AG08395 (cell line): ENCODE data around the gene SUPT7L.
A peak's percentile ranks its signal among the peaks of the same experiment; 100 is the strongest.
"Not testable (repeated sequence)": the region's sequence is repeated elsewhere in the genome, so short reads cannot be mapped to it uniquely, and the experiment has no call there.

Source experiments
- DNase-seq: peaks from one replicate; pipeline ENCODE4 v3.0.0; 2012; ENCODE audit warnings: mixed read lengths, low spot score

SUPT7L gene

GRCh38 chr2:27685577-27685976, 22.2 kb upstream of the SUPT7L start:
- no peak for DNase-seq

GRCh38 chr2:27685006-27685405, 21.6 kb upstream of the SUPT7L start:
- DNase-seq = not testable (repeated sequence)

- peak; percentile 73 for DNase-seq
Measured at GRCh38 chr2:27683390-27684071, 20.1 kb upstream of the SUPT7L start.

GRCh38 chr2:27682334-27682771, 18.9 kb upstream of the SUPT7L start:
- DNase-seq = peak; percentile 92

GRCh38 chr2:27681841-27682240, 18.4 kb upstream of the SUPT7L start:
- peak; percentile 36 for DNase-seq

GRCh38 chr2:27680571-27680970, 17.2 kb upstream of the SUPT7L start:
- DNase-seq = no peak

DNA sequence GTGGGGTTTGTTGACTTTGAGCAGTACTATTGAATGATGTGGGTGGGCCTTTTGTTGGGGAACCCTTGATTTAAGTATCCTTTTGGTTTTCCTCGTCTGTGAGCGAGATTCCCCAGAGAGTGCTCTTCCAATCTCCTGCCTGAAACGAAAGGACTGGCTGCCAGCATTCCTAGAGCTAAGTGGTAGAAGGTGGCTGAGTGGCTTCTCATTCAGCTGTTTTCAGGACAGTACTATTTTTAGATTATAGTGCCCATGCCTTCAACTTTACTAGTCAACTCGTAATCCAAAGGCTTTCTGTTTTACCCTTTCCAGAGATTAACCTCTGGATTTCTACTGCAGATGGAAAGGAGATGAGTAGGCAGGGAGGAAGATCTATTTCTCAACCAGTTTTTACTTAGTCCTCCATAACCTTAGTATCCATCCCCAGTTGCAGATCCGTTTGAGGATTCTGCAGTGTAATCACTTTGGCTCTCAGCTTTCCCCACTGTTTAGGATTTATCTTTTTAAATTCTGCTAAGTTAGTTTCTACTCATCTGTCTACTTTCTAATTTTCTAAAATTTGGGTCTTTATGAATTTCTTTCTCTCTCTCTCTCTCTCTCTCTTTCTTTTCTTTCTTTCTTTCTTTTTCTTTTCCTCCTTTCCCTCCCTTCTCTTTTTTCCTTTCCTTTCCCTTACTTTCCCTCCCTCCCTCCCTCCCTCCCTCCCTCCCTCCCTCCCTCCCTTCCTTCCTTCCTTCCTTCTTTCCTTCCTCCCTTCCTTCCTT, 9.5 kb upstream of the SUPT7L start:
- no peak for DNase-seq

GRCh38 chr2:27671235-27671634, 7.8 kb upstream of the SUPT7L start:
- DNase-seq = no peak

GRCh38 chr2:27667446-27667845, 4.0 kb upstream of the SUPT7L start:
- DNase-seq = no peak

DNA sequence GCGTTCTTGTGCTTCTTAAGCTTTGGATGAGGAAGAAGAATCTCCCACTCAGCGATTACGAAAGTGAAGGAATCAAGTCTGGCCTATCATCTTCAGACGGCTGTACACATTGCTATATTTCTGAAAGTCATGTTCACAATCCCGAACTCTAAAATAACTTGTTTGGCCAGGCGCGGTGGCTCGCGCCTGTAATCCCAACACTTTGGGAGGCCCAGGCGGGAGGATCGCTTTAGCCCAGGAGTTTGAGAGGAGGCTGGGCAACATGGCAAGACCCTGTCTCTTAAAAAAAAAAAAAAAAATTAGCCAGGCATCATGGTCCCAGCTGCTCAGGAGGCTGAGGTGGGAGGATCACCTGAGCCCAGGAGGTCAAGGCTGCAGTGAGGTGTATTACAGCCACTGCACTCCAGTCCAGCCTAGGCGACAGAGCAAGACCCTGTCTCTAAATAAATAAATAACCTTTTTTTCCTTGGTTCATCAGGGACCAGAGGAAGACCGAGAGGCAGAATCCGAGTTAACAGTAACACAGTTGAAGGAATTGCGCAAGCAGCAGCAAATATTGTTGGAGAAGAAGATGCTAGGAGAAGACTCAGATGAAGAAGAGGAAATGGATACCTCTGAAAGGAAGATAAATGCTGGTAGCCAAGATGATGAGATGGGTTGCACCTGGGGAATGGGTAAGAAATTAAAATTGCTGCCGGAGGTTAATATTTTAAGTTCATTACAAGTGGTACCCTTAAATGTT, 1.4 kb upstream of the SUPT7L start:
- no peak for DNase-seq

DNA sequence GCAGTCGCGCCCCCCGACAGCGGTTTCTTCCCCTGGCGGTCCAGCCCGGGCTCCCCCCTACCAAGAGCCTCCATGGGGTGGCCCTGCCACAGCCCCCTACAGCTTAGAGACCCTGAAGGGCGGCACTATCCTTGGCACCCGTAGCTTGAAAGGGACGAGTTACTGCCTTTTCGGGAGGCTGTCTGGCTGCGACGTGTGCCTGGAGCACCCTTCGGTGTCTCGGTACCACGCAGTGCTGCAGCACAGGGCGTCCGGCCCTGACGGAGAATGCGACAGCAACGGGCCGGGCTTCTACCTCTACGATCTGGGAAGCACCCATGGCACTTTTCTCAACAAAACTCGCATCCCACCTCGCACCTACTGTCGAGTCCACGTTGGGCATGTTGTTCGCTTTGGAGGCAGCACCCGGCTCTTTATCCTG, 750 bp upstream of the SUPT7L start:
- no peak for DNase-seq

DNA sequence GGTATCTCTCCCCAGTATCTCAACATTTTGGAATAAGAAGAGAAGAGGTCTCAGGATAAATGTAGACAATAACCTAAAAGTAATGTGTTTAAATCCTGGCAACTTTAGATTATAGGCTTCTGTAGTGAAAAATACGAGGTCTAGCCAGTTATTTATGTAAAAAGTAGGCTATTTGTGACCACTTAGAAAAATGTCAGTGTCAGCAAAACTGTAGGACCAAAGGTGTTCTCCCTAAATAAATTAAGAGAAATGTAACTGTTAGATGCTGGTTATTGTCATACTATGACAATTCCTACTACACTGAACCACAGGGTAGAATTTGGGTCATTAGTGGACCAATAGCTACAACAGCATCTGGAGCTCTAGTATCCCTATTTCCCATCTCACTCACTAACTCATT, 2.0 kb downstream of the SUPT7L start:
- no peak for DNase-seq

GRCh38 chr2:27655155-27655951, 8.1 kb downstream of the SUPT7L start:
- DNase-seq = no peak

DNA sequence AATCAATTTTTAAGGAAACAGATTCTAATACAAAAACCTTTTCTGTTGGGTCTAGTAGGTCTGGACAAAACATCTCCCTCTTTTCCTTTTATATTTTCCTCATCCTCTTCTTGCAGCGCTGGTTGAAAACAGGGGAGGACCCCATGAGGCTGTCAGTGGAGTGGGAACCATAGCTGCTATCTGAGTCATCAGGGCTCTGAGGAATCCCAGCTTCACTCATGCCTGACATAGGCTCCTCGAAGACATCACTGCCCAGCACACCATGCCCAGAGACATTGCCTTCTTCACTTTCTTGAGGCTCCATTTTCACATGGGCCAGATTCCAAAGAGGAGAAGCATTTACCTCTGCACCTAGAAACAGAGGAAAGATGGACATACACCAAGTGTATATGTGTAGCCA, 10.0 kb downstream of the SUPT7L start:
- no peak for DNase-seq

- no peak for DNase-seq
Measured at GRCh38 chr2:27652790-27653189, 10.6 kb downstream of the SUPT7L start.

- DNase-seq = no peak
Measured at GRCh38 chr2:27652341-27652740, 11.1 kb downstream of the SUPT7L start.

- no peak for DNase-seq
Measured at GRCh38 chr2:27651056-27651455, 12.4 kb downstream of the SUPT7L start.

DNA sequence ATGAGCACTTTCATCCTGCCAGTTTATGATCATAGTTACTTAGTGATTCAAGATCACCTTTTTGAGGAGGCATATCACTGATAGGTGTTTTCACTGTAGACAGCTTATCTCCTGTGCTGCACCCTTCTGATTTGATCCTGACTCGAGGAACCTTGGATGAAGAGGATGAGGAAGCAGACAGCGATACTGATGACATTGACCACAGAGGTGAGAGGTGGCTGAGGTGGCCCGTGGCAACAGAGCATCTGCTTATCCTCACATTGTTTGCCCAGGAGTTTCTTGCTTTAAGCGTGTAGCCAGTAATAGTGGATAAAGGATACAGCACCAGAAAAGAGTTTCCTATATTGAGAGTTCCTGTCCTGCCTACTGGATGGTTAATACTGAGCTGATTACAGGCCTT, 15.7 kb downstream of the SUPT7L start:
- no peak for DNase-seq

DNA sequence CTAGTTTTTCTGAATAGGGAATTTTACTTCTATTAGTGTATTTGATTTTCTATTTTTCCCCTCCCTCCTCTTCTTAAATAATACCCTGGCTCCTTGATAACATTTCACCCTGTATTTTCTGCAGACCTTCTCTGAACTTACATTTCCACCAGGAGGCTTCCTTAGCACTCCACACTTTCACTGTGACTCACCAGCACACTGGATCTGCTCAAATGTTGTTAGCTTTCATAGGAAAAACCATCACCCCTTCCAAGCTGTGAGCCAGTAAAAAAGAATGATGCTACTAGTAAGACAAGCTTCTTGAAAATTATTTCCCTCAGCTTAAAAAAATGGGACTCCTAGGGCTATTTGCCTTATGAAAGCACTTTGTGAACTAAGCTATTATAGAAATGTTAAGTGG, 16.1 kb downstream of the SUPT7L start:
- DNase-seq = peak; percentile 22

- no peak for DNase-seq
Measured at GRCh38 chr2:27645197-27645596, 18.2 kb downstream of the SUPT7L start.

GRCh38 chr2:27640722-27641245, 22.6 kb downstream of the SUPT7L start:
- DNase-seq = no peak

GRCh38 chr2:27638709-27639108, 24.7 kb downstream of the SUPT7L start:
- DNase-seq = peak; percentile 62
